ENCODE measurements around the gene WNT9A. TPM values are rescaled to one million over a fixed set of nuclear protein-coding genes. Genes with fewer than 3 reads are reported as not detected.

Gene WNT9A
- total and polyA plus RNA-seq, 2 experiments from 2014 or later = 1.5 to 2.8 TPM

DNA sequence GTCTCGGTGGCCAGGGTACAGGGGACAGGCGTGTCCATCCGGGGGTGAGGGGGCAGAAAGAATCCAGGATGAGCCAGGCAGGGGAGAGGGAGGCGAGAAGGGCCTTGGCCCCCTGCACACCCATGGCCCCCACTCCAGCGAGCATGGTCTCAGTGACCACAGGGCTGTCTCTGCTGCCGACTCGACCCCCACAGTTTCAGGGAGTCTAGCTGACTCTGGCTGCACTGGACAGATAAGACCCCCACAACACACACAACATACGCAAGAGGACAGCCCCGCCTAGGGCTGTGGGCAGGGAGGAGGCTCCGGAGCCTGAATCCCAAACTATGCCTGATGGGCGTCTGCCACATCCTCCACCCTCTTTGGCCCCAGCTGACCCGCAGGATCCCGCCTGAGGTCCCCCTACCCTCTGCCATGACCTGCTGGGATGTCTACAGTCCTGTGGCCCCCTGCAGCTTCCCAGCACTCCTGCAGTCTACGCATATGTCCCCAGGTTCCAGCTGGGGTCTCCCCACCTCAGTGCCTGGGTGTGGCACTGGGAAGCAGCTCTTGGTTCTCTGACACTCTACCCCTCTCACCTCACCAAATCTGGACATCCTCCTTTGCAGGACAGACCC is 22.0 kb downstream of the WNT9A start:
- Histone ChIP-seq H3K27me3 (no peaks in the 10 kb centered on the region), H3K27ac (no peak overlapping the region), H3K36me3 (replicated peaks; ENCODE audit: insufficient read depth, low read depth) (no peaks in the 10 kb centered on the region), H3K9me2 (replicated peaks; ENCODE audit: insufficient read depth) (no peaks in the 10 kb centered on the region), H3K4me2 (no peak overlapping the region), H3K4me3 (no peak overlapping the region), H4K20me1 (ENCODE audit: insufficient read depth, poor library complexity, severe bottlenecking) (no peaks in the 10 kb centered on the region), H3K4me1 (ENCODE audit: insufficient read depth) (no peaks in the 10 kb centered on the region), H2AFZ (no peak overlapping the region), H3K9me3 (ENCODE audit: low read depth) (no peaks in the 10 kb centered on the region), H3K79me2 (no peaks in the 10 kb centered on the region)
- TF ChIP-seq, protein P1, sequence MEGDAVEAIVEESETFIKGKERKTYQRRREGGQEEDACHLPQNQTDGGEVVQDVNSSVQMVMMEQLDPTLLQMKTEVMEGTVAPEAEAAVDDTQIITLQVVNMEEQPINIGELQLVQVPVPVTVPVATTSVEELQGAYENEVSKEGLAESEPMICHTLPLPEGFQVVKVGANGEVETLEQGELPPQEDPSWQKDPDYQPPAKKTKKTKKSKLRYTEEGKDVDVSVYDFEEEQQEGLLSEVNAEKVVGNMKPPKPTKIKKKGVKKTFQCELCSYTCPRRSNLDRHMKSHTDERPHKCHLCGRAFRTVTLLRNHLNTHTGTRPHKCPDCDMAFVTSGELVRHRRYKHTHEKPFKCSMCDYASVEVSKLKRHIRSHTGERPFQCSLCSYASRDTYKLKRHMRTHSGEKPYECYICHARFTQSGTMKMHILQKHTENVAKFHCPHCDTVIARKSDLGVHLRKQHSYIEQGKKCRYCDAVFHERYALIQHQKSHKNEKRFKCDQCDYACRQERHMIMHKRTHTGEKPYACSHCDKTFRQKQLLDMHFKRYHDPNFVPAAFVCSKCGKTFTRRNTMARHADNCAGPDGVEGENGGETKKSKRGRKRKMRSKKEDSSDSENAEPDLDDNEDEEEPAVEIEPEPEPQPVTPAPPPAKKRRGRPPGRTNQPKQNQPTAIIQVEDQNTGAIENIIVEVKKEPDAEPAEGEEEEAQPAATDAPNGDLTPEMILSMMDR (IDR thresholded peaks at IDR 0.05; ENCODE audit: poor library complexity) = no peak
- TF ChIP-seq EZH2phosphoT487 (IDR thresholded peaks at IDR 0.05; ENCODE audit: low read depth, severe bottlenecking, unreplicated experiment) = no peak
- TF ChIP-seq EZH2 (IDR thresholded peaks at IDR 0.05; ENCODE audit: borderline replicate concordance) = no peak
- 90% methylated on average over 11 of the region's 14 CpGs for WGBS (ENCODE audit: low lambda C conversion rate, missing lambda C conversion rate)
- DNase-seq (ENCODE audit: low spot score) = no peak

DNA sequence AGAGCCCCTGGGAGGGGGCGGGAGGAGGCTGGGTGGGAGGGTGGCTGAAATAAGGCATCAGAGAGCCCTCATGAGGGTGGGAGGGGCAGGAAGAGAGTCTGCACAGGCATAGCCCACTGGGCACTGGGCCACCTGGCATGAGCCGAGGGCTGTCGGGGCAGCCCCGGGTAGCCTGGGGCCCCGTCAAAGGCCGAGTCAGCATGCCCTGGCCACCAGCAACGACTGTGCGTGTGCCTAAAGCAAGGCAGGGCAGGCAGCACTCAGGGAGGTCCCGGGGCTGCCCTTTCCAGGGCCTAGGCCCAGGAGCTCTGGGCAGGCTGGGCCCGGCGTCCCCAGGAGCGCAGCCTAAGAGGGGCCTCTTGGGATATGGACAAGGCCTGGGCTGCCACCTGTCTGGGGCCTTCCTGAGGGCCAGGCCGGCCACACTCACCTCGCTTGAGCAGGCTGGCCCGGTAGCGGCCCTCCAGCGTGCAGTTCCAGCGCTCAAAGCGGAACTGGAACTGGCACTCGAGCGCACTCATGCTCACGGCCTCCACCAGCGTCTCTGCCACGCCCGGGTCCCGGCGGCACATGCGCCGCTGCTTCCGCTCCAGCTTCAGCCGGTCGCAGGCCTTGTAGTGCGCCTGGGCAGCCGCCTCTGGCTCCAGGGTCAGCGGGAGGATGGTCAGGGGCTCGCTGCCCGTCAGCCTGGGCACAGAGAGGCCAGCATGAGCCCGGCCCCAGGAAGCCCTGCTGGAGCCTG is 22.7 kb downstream of the WNT9A start:
- Histone ChIP-seq H3K9me3 (ENCODE audit: low read depth) (no peaks in the 10 kb centered on the region), H3K79me2 (no peaks in the 10 kb centered on the region), H3K4me2 (no peak overlapping the region), H3K9me2 (replicated peaks; ENCODE audit: insufficient read depth) (no peaks in the 10 kb centered on the region), H3K4me3 (no peak overlapping the region), H4K20me1 (ENCODE audit: insufficient read depth, poor library complexity, severe bottlenecking) (no peaks in the 10 kb centered on the region), H2AFZ (no peak overlapping the region), H3K27me3 (no peaks in the 10 kb centered on the region), H3K36me3 (replicated peaks; ENCODE audit: insufficient read depth, low read depth) (no peaks in the 10 kb centered on the region), H3K27ac (no peak overlapping the region), H3K4me1 (ENCODE audit: insufficient read depth) (no peaks in the 10 kb centered on the region)
- DNase-seq (ENCODE audit: low spot score) = no peak
- TF ChIP-seq, protein P1 (IDR thresholded peaks at IDR 0.05; ENCODE audit: poor library complexity) = no peak
- TF ChIP-seq EZH2 (IDR thresholded peaks at IDR 0.05; ENCODE audit: borderline replicate concordance) = no peak
- no peak for TF ChIP-seq EZH2phosphoT487 (IDR thresholded peaks at IDR 0.05; ENCODE audit: low read depth, severe bottlenecking, unreplicated experiment)
- WGBS (ENCODE audit: low lambda C conversion rate, missing lambda C conversion rate) = 92% methylated on average over 37 of the region's 38 CpGs

DNA sequence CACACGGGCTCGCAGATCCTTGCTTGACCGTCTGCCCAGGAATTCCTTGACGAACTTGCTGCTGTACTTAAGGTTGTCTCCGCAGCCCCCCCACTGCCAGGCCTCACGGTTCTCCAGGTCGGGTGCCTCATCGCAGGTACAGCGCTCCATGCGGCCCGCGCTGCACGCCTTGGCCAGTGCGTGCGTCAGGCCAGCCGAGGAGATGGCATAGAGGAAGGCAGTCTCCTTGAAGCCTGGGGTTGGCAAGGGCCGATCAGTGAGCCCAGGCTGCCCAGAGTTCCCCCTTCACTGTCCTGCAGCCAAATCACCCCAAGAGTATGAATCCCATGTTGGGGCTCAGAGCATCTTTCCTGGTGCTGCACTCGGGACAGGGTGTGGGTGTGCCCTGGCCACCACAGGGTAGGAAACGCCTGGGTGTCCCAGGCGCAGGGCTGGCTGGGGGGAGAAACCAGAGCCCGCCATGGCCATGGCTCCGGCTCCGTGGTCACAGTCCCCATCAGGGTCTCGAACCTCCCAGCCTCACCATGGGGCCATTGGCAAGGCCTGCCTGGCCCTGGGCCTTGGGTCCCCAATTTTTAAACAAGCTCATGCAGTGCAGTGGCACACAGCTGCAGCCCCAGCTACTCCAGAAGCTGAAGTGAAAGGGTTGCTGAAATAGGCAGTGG is 23.4 kb downstream of the WNT9A start:
- no peak overlapping the region for H3K4me3 ChIP-seq
- no peaks in the 10 kb centered on the region for H3K9me2 ChIP-seq (replicated peaks; ENCODE audit: insufficient read depth)
- DNase-seq (ENCODE audit: low spot score) = no peak
- no peaks in the 10 kb centered on the region for H4K20me1 ChIP-seq (ENCODE audit: insufficient read depth, poor library complexity, severe bottlenecking)
- WGBS (ENCODE audit: low lambda C conversion rate, missing lambda C conversion rate) = 97% methylated on average over 24 of the region's 24 CpGs
- H3K36me3 ChIP-seq (replicated peaks; ENCODE audit: insufficient read depth, low read depth) = no peaks in the 10 kb centered on the region
- no peaks in the 10 kb centered on the region for H3K9me3 ChIP-seq (ENCODE audit: low read depth)
- no peak overlapping the region for H3K4me2 ChIP-seq
- TF ChIP-seq EZH2 (IDR thresholded peaks at IDR 0.05; ENCODE audit: borderline replicate concordance) (no peak), EZH2phosphoT487 (IDR thresholded peaks at IDR 0.05; ENCODE audit: low read depth, severe bottlenecking, unreplicated experiment) (no peak)
- TF ChIP-seq, protein P1 (IDR thresholded peaks at IDR 0.05; ENCODE audit: poor library complexity) = no peak
- H3K27me3 ChIP-seq = no peaks in the 10 kb centered on the region
- H3K4me1 ChIP-seq (ENCODE audit: insufficient read depth) = no peaks in the 10 kb centered on the region
- H3K79me2 ChIP-seq = no peaks in the 10 kb centered on the region
- H2AFZ ChIP-seq = no peak overlapping the region
- H3K27ac ChIP-seq = no peak overlapping the region
